GM18508 (cell line): ENCODE measurements around the gene SIMC1.

ENCODE experiments used
- ATAC-seq: cut with Tn5 transposase; IDR thresholded peaks from one replicate; pipeline ENCODE4 v1.9.1; 2021; ENCODE audit warnings: moderate number of reproducible peaks; ENCODE audit not compliant: insufficient read depth, unreplicated experiment

SIMC1 gene

GRCh38 chr5:176384991-176385390 lies 146.8 kb downstream of the SIMC1 start:
- no peak for ATAC-seq

- no peak for ATAC-seq
Measured at GRCh38 chr5:176386491-176386890, 148.3 kb downstream of the SIMC1 start.

- ATAC-seq = no peak
Measured at GRCh38 chr5:176387384-176387925, 149.2 kb downstream of the SIMC1 start.

GRCh38 chr5:176388003-176388443 lies 149.8 kb downstream of the SIMC1 start:
- ATAC-seq = no peak

GRCh38 chr5:176388444-176389134 lies 150.4 kb downstream of the SIMC1 start, which contains the start of the genes HIGD2A and NOP16:
Gene HIGD2A (plus strand): TSS chr5:176388751. CDS start chr5:176388820, 69 bp downstream.
Gene NOP16 (minus strand): TSS chr5:176388598. CDS start chr5:176388539, 59 bp downstream.
- peak; percentile 83 for ATAC-seq

- peak; percentile 12 for ATAC-seq
Measured at GRCh38 chr5:176389135-176390123, 151.2 kb downstream of the SIMC1 start.

- no peak for ATAC-seq
Measured at GRCh38 chr5:176391479-176391878, 153.3 kb downstream of the SIMC1 start.

GRCh38 chr5:176391999-176392398 lies 153.8 kb downstream of the SIMC1 start:
- no peak for ATAC-seq

- ATAC-seq = no peak
Measured at GRCh38 chr5:176392526-176392925, 154.3 kb downstream of the SIMC1 start.

GRCh38 chr5:176394096-176394495 lies 155.9 kb downstream of the SIMC1 start:
- ATAC-seq = no peak

- ATAC-seq = no peak
Measured at GRCh38 chr5:176394881-176395675, 156.9 kb downstream of the SIMC1 start.
